GM19467 (cell line): ENCODE data around the gene TRIM61.
"Not testable (repeated sequence)": the region's sequence is repeated elsewhere in the genome, so short reads cannot be mapped to it uniquely, and the experiment has no call there.

Source experiments
- ATAC-seq: cut with Tn5 transposase; IDR thresholded peaks from one replicate; pipeline ENCODE4 v1.9.1; 2021; ENCODE audit warnings: mild to moderate bottlenecking, moderate library complexity; ENCODE audit not compliant: unreplicated experiment

Gene TRIM61

GRCh38 chr4:164959421-164959820, 18.0 kb downstream of the TRIM61 start:
- not testable (repeated sequence) for ATAC-seq

GRCh38 chr4:164956766-164957643, 20.5 kb downstream of the TRIM61 start:
- ATAC-seq, result peak; percentile 100

GRCh38 chr4:164955107-164955805, 22.2 kb downstream of the TRIM61 start:
- no peak for ATAC-seq

GRCh38 chr4:164952551-164952950, 24.9 kb downstream of the TRIM61 start:
- no peak for ATAC-seq

- ATAC-seq, result peak; percentile 51
These were observed 27.9 kb downstream of the TRIM61 start for GRCh38 chr4:164949448-164950143.

GRCh38 chr4:164948975-164949374, 28.5 kb downstream of the TRIM61 start:
- ATAC-seq, result no peak

GRCh38 chr4:164948006-164948405, 29.5 kb downstream of the TRIM61 start:
- ATAC-seq, result not testable (repeated sequence)

- ATAC-seq, result no peak
These were observed 30.6 kb downstream of the TRIM61 start for GRCh38 chr4:164946810-164947209.

- no peak for ATAC-seq
These were observed 32.3 kb downstream of the TRIM61 start for GRCh38 chr4:164945146-164945545.

- no peak for ATAC-seq
These were observed 34.3 kb downstream of the TRIM61 start for GRCh38 chr4:164943192-164943591.

GRCh38 chr4:164937576-164938270, 39.7 kb downstream of the TRIM61 start:
- ATAC-seq, result peak; percentile 43

GRCh38 chr4:164935865-164936606, 41.4 kb downstream of the TRIM61 start:
- peak; percentile 49 for ATAC-seq

- ATAC-seq, result peak; percentile 64
These were observed 42.1 kb downstream of the TRIM61 start for GRCh38 chr4:164935363-164935762.

- ATAC-seq, result no peak
These were observed 44.2 kb downstream of the TRIM61 start for GRCh38 chr4:164933244-164933643.

- ATAC-seq, result no peak
These were observed 45.7 kb downstream of the TRIM61 start for GRCh38 chr4:164931551-164932324.

- no peak for ATAC-seq
These were observed 46.8 kb downstream of the TRIM61 start for GRCh38 chr4:164930647-164931046.

GRCh38 chr4:164927101-164927500, 50.4 kb downstream of the TRIM61 start:
- not testable (repeated sequence) for ATAC-seq

GRCh38 chr4:164926301-164926700, 51.2 kb downstream of the TRIM61 start:
- ATAC-seq, result no peak

- ATAC-seq, result no peak
These were observed 52.7 kb downstream of the TRIM61 start for GRCh38 chr4:164924670-164925238.
